ENCODE measurements around the gene SMG1.
"Not testable (repeated sequence)": the region's sequence is repeated elsewhere in the genome, so short reads cannot be mapped to it uniquely, and the experiment has no call there.

Gene SMG1

GRCh38 chr16:18923124-18923523 lies 3.1 kb downstream of the SMG1 start:
- H3K27ac Mint-ChIP-seq; H3K27me3 Mint-ChIP-seq (ENCODE audit: low read depth); H3K9me3 Mint-ChIP-seq: not testable (repeated sequence)
- Mint-ChIP-seq H3K36me3 (ENCODE audit: low read depth) (peaks cover 15% of the 10 kb centered on the region), H3K4me3 (peak overlapping the region in 1 of 3 experiments; percentile 74), H3K4me1 (peaks cover 17% of the 10 kb centered on the region)

DNA sequence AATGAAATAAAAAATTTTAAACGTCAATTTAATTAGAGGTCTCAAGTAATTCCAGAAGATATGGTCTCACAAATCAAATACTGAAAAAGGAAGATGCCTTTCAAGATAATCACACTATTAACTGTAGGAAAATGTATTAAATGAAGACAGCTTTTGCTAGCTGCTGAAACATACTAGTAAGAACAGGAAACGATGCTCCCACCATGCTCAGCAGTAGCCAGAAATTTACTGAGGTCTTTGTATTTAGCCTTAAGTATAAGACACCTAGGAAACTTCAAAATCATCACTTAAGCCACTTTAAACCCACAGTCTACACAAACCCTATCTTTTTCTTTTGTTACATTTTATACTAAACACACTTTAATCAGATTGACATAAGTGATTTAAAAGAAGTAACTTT lies 16.6 kb downstream of the SMG1 start:
- not testable (repeated sequence) for H3K4me3 Mint-ChIP-seq; H3K27ac Mint-ChIP-seq; H3K4me1 Mint-ChIP-seq; H3K27me3 Mint-ChIP-seq (ENCODE audit: low read depth); H3K9me3 Mint-ChIP-seq
- peaks cover 19% of the 10 kb centered on the region for H3K36me3 Mint-ChIP-seq (ENCODE audit: low read depth)

GRCh38 chr16:18908716-18909115 lies 17.5 kb downstream of the SMG1 start:
- H3K27ac Mint-ChIP-seq; H3K4me3 Mint-ChIP-seq; H3K27me3 Mint-ChIP-seq (ENCODE audit: low read depth); H3K4me1 Mint-ChIP-seq; H3K9me3 Mint-ChIP-seq: not testable (repeated sequence)
- peaks cover 19% of the 10 kb centered on the region for H3K36me3 Mint-ChIP-seq (ENCODE audit: low read depth)

- not testable (repeated sequence) for H3K4me3 Mint-ChIP-seq; H3K9me3 Mint-ChIP-seq; H3K27ac Mint-ChIP-seq; H3K27me3 Mint-ChIP-seq (ENCODE audit: low read depth)
- H3K4me1 Mint-ChIP-seq: peaks cover 17% of the 10 kb centered on the region
- H3K36me3 Mint-ChIP-seq (ENCODE audit: low read depth): peaks cover 24% of the 10 kb centered on the region
Observed at GRCh38 chr16:18902778-18903177, 23.4 kb downstream of the SMG1 start.

DNA sequence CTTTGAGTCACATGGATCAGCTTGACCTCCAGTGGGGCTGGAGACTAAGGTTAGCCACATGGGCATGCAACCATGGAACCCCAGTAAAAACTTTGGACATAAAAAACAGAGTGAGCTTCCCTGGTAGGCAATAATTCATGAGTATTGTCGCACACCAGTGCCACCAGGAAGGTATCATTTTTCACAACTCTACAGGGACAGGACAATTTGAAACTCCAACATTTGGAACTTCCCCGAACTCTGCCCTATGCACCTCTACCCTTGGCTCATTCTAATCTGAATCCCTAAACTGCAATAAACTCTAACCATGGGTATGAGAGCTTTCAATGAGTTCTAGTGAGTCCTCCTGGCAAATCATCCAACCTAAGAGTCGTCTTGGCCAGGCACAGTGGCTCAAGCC lies 24.2 kb downstream of the SMG1 start:
- peaks cover 17% of the 10 kb centered on the region for H3K4me1 Mint-ChIP-seq
- peaks cover 21% of the 10 kb centered on the region for H3K36me3 Mint-ChIP-seq (ENCODE audit: low read depth)
- not testable (repeated sequence) for H3K27me3 Mint-ChIP-seq (ENCODE audit: low read depth); H3K4me3 Mint-ChIP-seq; H3K9me3 Mint-ChIP-seq
- peak overlapping the region in 1 of 3 experiments; percentile 17 for H3K27ac Mint-ChIP-seq

GRCh38 chr16:18901194-18901593 lies 25.0 kb downstream of the SMG1 start:
- Mint-ChIP-seq H3K4me1 (peaks cover 17% of the 10 kb centered on the region), H3K36me3 (ENCODE audit: low read depth) (peaks cover 16% of the 10 kb centered on the region)
- not testable (repeated sequence) for H3K4me3 Mint-ChIP-seq; H3K9me3 Mint-ChIP-seq; H3K27ac Mint-ChIP-seq; H3K27me3 Mint-ChIP-seq (ENCODE audit: low read depth)

- H3K36me3 Mint-ChIP-seq (ENCODE audit: low read depth): peaks cover 33% of the 10 kb centered on the region
- H3K4me1 Mint-ChIP-seq; H3K27ac Mint-ChIP-seq; H3K9me3 Mint-ChIP-seq; H3K27me3 Mint-ChIP-seq (ENCODE audit: low read depth); H3K4me3 Mint-ChIP-seq: not testable (repeated sequence)
Observed at GRCh38 chr16:18884456-18884855, 41.8 kb downstream of the SMG1 start.

- H3K4me3 Mint-ChIP-seq; H3K27me3 Mint-ChIP-seq (ENCODE audit: low read depth); H3K27ac Mint-ChIP-seq; H3K9me3 Mint-ChIP-seq; H3K4me1 Mint-ChIP-seq: not testable (repeated sequence)
- peaks cover 34% of the 10 kb centered on the region for H3K36me3 Mint-ChIP-seq (ENCODE audit: low read depth)
Observed at GRCh38 chr16:18877734-18878133, 48.5 kb downstream of the SMG1 start.

GRCh38 chr16:18877259-18877658 lies 48.9 kb downstream of the SMG1 start:
- H3K36me3 Mint-ChIP-seq (ENCODE audit: low read depth): peaks cover 33% of the 10 kb centered on the region
- not testable (repeated sequence) for H3K27me3 Mint-ChIP-seq (ENCODE audit: low read depth); H3K27ac Mint-ChIP-seq; H3K4me1 Mint-ChIP-seq; H3K9me3 Mint-ChIP-seq; H3K4me3 Mint-ChIP-seq

DNA sequence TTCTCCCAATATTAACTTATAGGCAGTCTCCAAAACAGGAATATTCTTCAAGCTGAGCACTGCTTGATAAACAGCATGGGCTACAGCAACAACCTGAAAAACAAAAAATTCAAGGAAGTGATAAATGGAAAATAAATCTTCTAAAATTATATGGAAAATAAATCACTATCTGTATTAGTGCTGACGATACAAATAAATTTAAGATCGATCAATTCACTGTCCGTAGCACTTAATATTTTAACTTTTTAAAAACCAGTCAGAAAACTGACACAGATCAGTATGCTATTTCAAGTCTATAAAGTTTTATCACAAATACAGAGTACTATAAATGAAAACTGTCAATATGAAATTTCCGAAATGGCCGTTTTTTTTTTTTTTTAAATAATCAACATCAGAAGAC lies 49.9 kb downstream of the SMG1 start:
- not testable (repeated sequence) for H3K27me3 Mint-ChIP-seq (ENCODE audit: low read depth); H3K4me3 Mint-ChIP-seq; H3K4me1 Mint-ChIP-seq; H3K27ac Mint-ChIP-seq; H3K9me3 Mint-ChIP-seq
- peaks cover 31% of the 10 kb centered on the region for H3K36me3 Mint-ChIP-seq (ENCODE audit: low read depth)

GRCh38 chr16:18869043-18869771 lies 57.0 kb downstream of the SMG1 start:
- H3K27me3 Mint-ChIP-seq (ENCODE audit: low read depth); H3K9me3 Mint-ChIP-seq; H3K4me1 Mint-ChIP-seq; H3K4me3 Mint-ChIP-seq: not testable (repeated sequence)
- peaks cover 47% of the 10 kb centered on the region for H3K36me3 Mint-ChIP-seq (ENCODE audit: low read depth)
- H3K27ac Mint-ChIP-seq: peak overlapping the region in 2 of 3 experiments; percentile 12 to 42

DNA sequence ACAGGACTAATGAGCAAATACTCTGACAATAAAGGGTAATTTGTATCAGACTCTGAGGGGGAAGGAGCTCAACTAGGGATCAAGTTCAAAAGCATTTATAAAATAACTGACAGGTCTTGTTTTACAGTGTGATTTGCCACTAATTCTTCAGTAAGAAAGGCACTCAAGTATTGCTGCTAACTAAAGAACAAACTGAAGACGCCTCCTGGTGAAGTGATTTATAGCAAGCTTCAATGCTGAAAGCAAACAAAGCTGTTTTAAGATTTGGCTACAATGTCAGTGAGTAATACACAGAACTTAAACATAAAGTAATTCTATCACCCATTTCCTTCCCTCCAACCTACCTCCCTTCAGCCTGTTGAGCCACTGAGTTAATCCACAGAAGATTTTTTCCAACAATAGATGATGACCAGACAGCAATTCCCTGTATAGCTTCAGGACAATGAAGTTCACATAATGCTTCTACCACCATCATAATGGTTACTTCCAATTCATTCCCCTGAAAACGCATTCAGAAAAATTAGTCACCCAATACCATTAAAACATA lies 59.9 kb downstream of the SMG1 start:
- Mint-ChIP-seq H3K27ac (peak overlapping the region in 1 of 3 experiments; percentile 37), H3K36me3 (ENCODE audit: low read depth) (peaks cover 39% of the 10 kb centered on the region)
- not testable (repeated sequence) for H3K9me3 Mint-ChIP-seq; H3K4me3 Mint-ChIP-seq; H3K4me1 Mint-ChIP-seq; H3K27me3 Mint-ChIP-seq (ENCODE audit: low read depth)

- not testable (repeated sequence) for H3K27me3 Mint-ChIP-seq (ENCODE audit: low read depth); H3K9me3 Mint-ChIP-seq; H3K4me3 Mint-ChIP-seq; H3K4me1 Mint-ChIP-seq
- H3K36me3 Mint-ChIP-seq (ENCODE audit: low read depth): peaks cover 35% of the 10 kb centered on the region
- H3K27ac Mint-ChIP-seq: peak overlapping the region in 2 of 3 experiments; percentile 21 to 76
Observed at GRCh38 chr16:18862891-18863290, 63.3 kb downstream of the SMG1 start.
